H9 (cell line): ENCODE results near the gene JMJD1C. TPM values are rescaled to one million over a fixed set of nuclear protein-coding genes. Genes with fewer than 3 reads are reported as not detected.

Experiments used
- DNase-seq: peaks from one replicate; pipeline ENCODE4 v3.0.0-alpha.2; 2017
- H2AFZ ChIP-seq: one replicate; pipeline ENCODE4 v1.6.1; 2013; ENCODE audit warnings: mild to moderate bottlenecking, low read length, control low read depth, moderate library complexity
- H2AK5ac ChIP-seq: 2 replicates; pipeline ENCODE4 v1.6.1; 2013; ENCODE audit warnings: low read length, control low read depth, mixed read lengths; ENCODE audit not compliant: insufficient read length
- H2BK120ac ChIP-seq: one replicate; pipeline ENCODE4 v1.6.1; 2013; ENCODE audit warnings: low read depth, mild to moderate bottlenecking, low read length, control low read depth, inconsistent platforms; ENCODE audit not compliant: poor library complexity, severe bottlenecking
- H2BK12ac ChIP-seq: 2 replicates; pipeline ENCODE4 v1.6.1; 2013; ENCODE audit warnings: low read length, control low read depth, mixed read lengths, low read depth; ENCODE audit not compliant: insufficient read length
- H2BK15ac ChIP-seq: 2 replicates; pipeline ENCODE4 v1.6.1; 2013; ENCODE audit warnings: low read depth, low read length, control low read depth
- H2BK20ac ChIP-seq: one replicate; pipeline ENCODE4 v1.6.1; 2013; ENCODE audit warnings: low read depth, mild to moderate bottlenecking, low read length, control low read depth, inconsistent platforms; ENCODE audit not compliant: poor library complexity, severe bottlenecking
- H2BK5ac ChIP-seq: 2 replicates; pipeline ENCODE4 v1.6.1; 2013; ENCODE audit warnings: low read length, control low read depth, mixed read lengths; ENCODE audit not compliant: insufficient read length
- H3K14ac ChIP-seq: 2 replicates; pipeline ENCODE4 v1.6.1; 2013; ENCODE audit warnings: low read length, control low read depth; ENCODE audit not compliant: insufficient read depth
- H3K18ac ChIP-seq: 2 replicates; pipeline ENCODE4 v1.6.1; 2013; ENCODE audit warnings: low read depth, mild to moderate bottlenecking, mixed read lengths, low read length, control low read depth; ENCODE audit not compliant: insufficient read length
- H3K23ac ChIP-seq: 2 replicates; pipeline ENCODE4 v1.6.1; 2013; ENCODE audit warnings: low read length, control low read depth, mixed read lengths, low read depth; ENCODE audit not compliant: insufficient read length
- H3K23me2 ChIP-seq: 2 replicates; pipeline ENCODE4 v1.6.1; 2013; ENCODE audit warnings: low read depth, mild to moderate bottlenecking, mixed read lengths, low read length, control low read depth; ENCODE audit not compliant: insufficient read length, poor library complexity, severe bottlenecking
- H3K27ac ChIP-seq: 2 replicates; pipeline ENCODE4 v1.5.1; 2013; ENCODE audit warnings: low read length, control low read depth, mixed read lengths, low read depth; ENCODE audit not compliant: insufficient read length
- H3K27me3 ChIP-seq: 2 replicates; pipeline ENCODE4 v1.6.1; 2013; ENCODE audit warnings: low read length, control low read depth, inconsistent platforms; ENCODE audit not compliant: insufficient read depth
- H3K4ac ChIP-seq: 2 replicates; pipeline ENCODE4 v1.6.1; 2013; ENCODE audit warnings: low read depth, mild to moderate bottlenecking, control low read depth, inconsistent platforms, low read length, moderate library complexity
- H3K4me1 ChIP-seq: 2 replicates; pipeline ENCODE4 v1.6.1; 2013; ENCODE audit warnings: low read length, control low read depth, inconsistent platforms; ENCODE audit not compliant: insufficient read depth
- H3K4me2 ChIP-seq: 2 replicates; pipeline ENCODE4 v1.6.1; 2013; ENCODE audit warnings: low read length, control low read depth, mixed read lengths; ENCODE audit not compliant: insufficient read length, insufficient read depth
- H3K56ac ChIP-seq: 2 replicates; pipeline ENCODE4 v1.6.1; 2013; ENCODE audit warnings: low read depth, mild to moderate bottlenecking, mixed read lengths, low read length, control low read depth; ENCODE audit not compliant: insufficient read length
- H3K79me1 ChIP-seq: 2 replicates; pipeline ENCODE4 v1.6.1; 2013; ENCODE audit warnings: low read depth, mild to moderate bottlenecking, moderate library complexity, low read length, control low read depth, inconsistent platforms; ENCODE audit not compliant: insufficient read depth, poor library complexity, severe bottlenecking
- H3K79me2 ChIP-seq: 2 replicates; pipeline ENCODE4 v1.6.1; 2013; ENCODE audit warnings: low read length, control low read depth, inconsistent platforms; ENCODE audit not compliant: insufficient read depth
- H3K9ac ChIP-seq: 2 replicates; pipeline ENCODE4 v1.6.1; 2013; ENCODE audit warnings: low read length, control low read depth, mixed read lengths; ENCODE audit not compliant: insufficient read length; ENCODE audit errors: extremely low read depth
- H3K9me3 ChIP-seq: one replicate; pipeline ENCODE4 v1.6.1; 2013; ENCODE audit warnings: low read depth, low read length, inconsistent platforms; ENCODE audit not compliant: control insufficient read depth
- H3T11ph ChIP-seq: one replicate; pipeline ENCODE4 v1.6.1; 2013; ENCODE audit warnings: mild to moderate bottlenecking, low read length, control low read depth, inconsistent platforms
- H4K20me1 ChIP-seq: one replicate; pipeline ENCODE4 v1.6.1; 2013; ENCODE audit not compliant: control insufficient read depth, insufficient read length, insufficient read depth
- H4K5ac ChIP-seq: 2 replicates; pipeline ENCODE4 v1.6.1; 2013; ENCODE audit warnings: low read depth, mild to moderate bottlenecking, mixed read lengths, low read length, control low read depth; ENCODE audit not compliant: insufficient read length
- H4K8ac ChIP-seq: replicated peaks from 2 replicates; pipeline ENCODE4 v1.6.1; 2013; ENCODE audit warnings: low read length, control low read depth, mixed read lengths, low read depth; ENCODE audit not compliant: insufficient read length
- H4K91ac ChIP-seq: 2 replicates; pipeline ENCODE4 v1.6.1; 2013; ENCODE audit warnings: low read depth, mild to moderate bottlenecking, moderate library complexity, mixed read lengths, low read length, control low read depth; ENCODE audit not compliant: insufficient read length
- H3K27ac Mint-ChIP-seq, 3 experiments: 2 replicates in 2 of 3; 3 replicates in 1 of 3; pipeline ENCODE4 v1.8.0; 2020 to 2021; ENCODE audit warnings: mixed read lengths in 3 of 3, mild to moderate bottlenecking in 1 of 3, moderate library complexity in 1 of 3
- H3K27me3 Mint-ChIP-seq: 2 replicates; pipeline ENCODE4 v1.8.0; 2021; ENCODE audit warnings: low read depth, mild to moderate bottlenecking, moderate library complexity, mixed read lengths
- H3K36me3 Mint-ChIP-seq, 3 experiments: 2 replicates in 2 of 3; 3 replicates in 1 of 3; pipeline ENCODE4 v1.8.0; 2020 to 2021; ENCODE audit warnings: low read depth in 3 of 3, mixed read lengths in 3 of 3; ENCODE audit not compliant: insufficient read depth in 1 of 3
- H3K4me1 Mint-ChIP-seq, 2 experiments: 2 replicates each; pipeline ENCODE4 v1.8.0; 2020; ENCODE audit warnings: mixed read lengths in 2 of 2
- H3K4me3 Mint-ChIP-seq, 2 experiments: 2 replicates in 1 of 2; 3 replicates in 1 of 2; pipeline ENCODE4 v1.8.0; 2020 to 2021; ENCODE audit warnings: mild to moderate bottlenecking in 2 of 2, mixed read lengths in 2 of 2, moderate library complexity in 1 of 2
- H3K9me3 Mint-ChIP-seq, 2 experiments: 2 replicates in 1 of 2; 3 replicates in 1 of 2; pipeline ENCODE4 v1.8.0; 2020; ENCODE audit warnings: mild to moderate bottlenecking in 2 of 2, mixed read lengths in 2 of 2, moderate library complexity in 1 of 2
- CTCF ChIP-seq: fragments of 200-600 bp; sonication (generic); conservative IDR thresholded peaks from 3 replicates; pipeline ENCODE4 v1.8.0; 2021; ENCODE audit warnings: antibody characterized with exemption, mild to moderate bottlenecking
- WGBS: extraction: QIAGEN DNeasy Blood & Tissue Kit; methylation state at CpG from one replicate; pipeline ENCODE4 v1.1.7; 2013; ENCODE audit warnings: missing lambda C conversion rate, low lambda C conversion rate, mixed read lengths; ENCODE audit not compliant: insufficient read length; ENCODE audit errors: extremely low coverage; 5-methylcytosine and 5-hydroxymethylcytosine counted together
- total RNA-seq: library from RNA; stranded (reverse); gene quantifications from 2 replicates; pipeline ENCODE4 v1.2.1, GENCODE V29; 2021

JMJD1C gene
- total RNA-seq, 1 experiment from 2014 or later = 200 TPM

- Histone ChIP-seq H3K23me2 (no peaks in the 10 kb centered on the region), H3K18ac (no peak overlapping the region), H3K56ac (no peak overlapping the region), H3K79me2 (peaks cover 12% of the 10 kb centered on the region; the same call in 1 of the 2 replicates), H2BK15ac (no peak overlapping the region), H3K9me3 (no peaks in the 10 kb centered on the region), H2BK12ac (no peak overlapping the region), H4K5ac (no peak overlapping the region), H2AK5ac (no peak overlapping the region), H3K27ac (no peak overlapping the region), H3K9ac (no peak overlapping the region), H2BK20ac (no peak overlapping the region), H3T11ph (no peak overlapping the region), H3K79me1 (peaks cover 11% of the 10 kb centered on the region), H2BK120ac (no peak overlapping the region), H3K14ac (no peak overlapping the region), H3K4me2 (no peak overlapping the region), H3K27me3 (no peaks in the 10 kb centered on the region), H2AFZ (no peak overlapping the region), H2BK5ac (no peak overlapping the region), H3K23ac (no peak overlapping the region), H4K20me1 (no peaks in the 10 kb centered on the region), H4K8ac (no peak overlapping the region), H3K4ac (no peak overlapping the region), H3K4me1 (peaks cover 2% of the 10 kb centered on the region), H4K91ac (no peak overlapping the region)
- no CpG with 5 or more reads among the region's 2 CpGs for WGBS
- no peak for TF ChIP-seq CTCF
- DNase-seq = no peak
- Mint-ChIP-seq H3K9me3 (no peaks in the 10 kb centered on the region), H3K4me3 (no peak overlapping the region; a peak in 1 of 5 replicates), H3K27ac (peak overlapping the region in 2 of 3 experiments; percentile 79 to 91; a peak in 4 of 7 replicates), H3K4me1 (peaks cover 36 to 41% of the 10 kb centered on the region in 2 experiments), H3K36me3 (peaks cover 4 to 8% (median 5%) of the 10 kb centered on the region in 3 experiments; a peak in 3 of 7 replicates), H3K27me3 (no peaks in the 10 kb centered on the region)
Observed at GRCh38 chr10:63429281-63429680, 36.5 kb downstream of the JMJD1C start.
